Mammary epithelial cell (primary cell): ENCODE results near the gene ASMT.

Experiments
- EZH2 ChIP-seq: IDR thresholded peaks from 2 replicates; pipeline ENCODE4 v1.6.1; 2012; ENCODE audit warnings: low read length, inconsistent platforms, borderline replicate concordance
- TF ChIP-seq, protein P1 (sequence below), 2 donors: IDR thresholded peaks in 1 of 2; conservative IDR thresholded peaks in 1 of 2; 2 replicates each; pipeline ENCODE4 v1.5.1; 2011 to 2012; ENCODE audit warnings: inconsistent platforms in 2 of 2, low read length in 2 of 2, mild to moderate bottlenecking in 2 of 2, control low read depth in 1 of 2, low read depth in 1 of 2; ENCODE audit not compliant: insufficient read depth in 1 of 2; ENCODE audit errors: extremely low read depth in 1 of 2

GRCh38 chrX:1598021-1598875 lies 16.6 kb upstream of the ASMT start:
- TF ChIP-seq, protein P1, sequence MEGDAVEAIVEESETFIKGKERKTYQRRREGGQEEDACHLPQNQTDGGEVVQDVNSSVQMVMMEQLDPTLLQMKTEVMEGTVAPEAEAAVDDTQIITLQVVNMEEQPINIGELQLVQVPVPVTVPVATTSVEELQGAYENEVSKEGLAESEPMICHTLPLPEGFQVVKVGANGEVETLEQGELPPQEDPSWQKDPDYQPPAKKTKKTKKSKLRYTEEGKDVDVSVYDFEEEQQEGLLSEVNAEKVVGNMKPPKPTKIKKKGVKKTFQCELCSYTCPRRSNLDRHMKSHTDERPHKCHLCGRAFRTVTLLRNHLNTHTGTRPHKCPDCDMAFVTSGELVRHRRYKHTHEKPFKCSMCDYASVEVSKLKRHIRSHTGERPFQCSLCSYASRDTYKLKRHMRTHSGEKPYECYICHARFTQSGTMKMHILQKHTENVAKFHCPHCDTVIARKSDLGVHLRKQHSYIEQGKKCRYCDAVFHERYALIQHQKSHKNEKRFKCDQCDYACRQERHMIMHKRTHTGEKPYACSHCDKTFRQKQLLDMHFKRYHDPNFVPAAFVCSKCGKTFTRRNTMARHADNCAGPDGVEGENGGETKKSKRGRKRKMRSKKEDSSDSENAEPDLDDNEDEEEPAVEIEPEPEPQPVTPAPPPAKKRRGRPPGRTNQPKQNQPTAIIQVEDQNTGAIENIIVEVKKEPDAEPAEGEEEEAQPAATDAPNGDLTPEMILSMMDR (conservative IDR thresholded peaks at IDR 0.05 in 1 of 2, IDR thresholded peaks at IDR 0.05 in 1 of 2; ENCODE audit: extremely low read depth in 1 of 2, insufficient read depth in 1 of 2, low read depth in 1 of 2, low read length in 2 of 2): no peak
- TF ChIP-seq EZH2: no peak
